ENCODE measurements around the gene MTHFD1L. TPM values are rescaled to one million over a fixed set of nuclear protein-coding genes. Genes with fewer than 3 reads are reported as not detected.

MTHFD1L gene
- total and polyA plus RNA-seq, 2 donors from 2014 or later: 4.7 to 39.6 TPM

GRCh38 chr6:151088599-151088935 is 223.1 kb downstream of the MTHFD1L start:
- Histone ChIP-seq H3K36me3 (ENCODE audit: control insufficient read depth in 2 of 3, insufficient read depth in 3 of 3, low read length in 3 of 3) (no peaks in the 10 kb centered on the region), H3K9ac (ENCODE audit: low read length in 3 of 3) (no peak overlapping the region), H3K9me3 (ENCODE audit: control insufficient read depth in 2 of 3, insufficient read depth in 1 of 3, low read length in 3 of 3) (no peaks in the 10 kb centered on the region), H3K4me1 (ENCODE audit: control insufficient read depth in 2 of 3, insufficient read depth in 2 of 3, low read depth in 1 of 3, low read length in 3 of 3) (peaks cover 0 to 3% (median 0%) of the 10 kb centered on the region in 3 donors), H3K27ac (ENCODE audit: low read depth in 2 of 2, low read length in 2 of 2) (no peak overlapping the region), H3K4me3 (ENCODE audit: low read length in 3 of 3) (no peak overlapping the region), H3K27me3 (ENCODE audit: control insufficient read depth, insufficient read depth, low read length) (no peaks in the 10 kb centered on the region)
- intact Hi-C loops (cut with DNase I): no loop called here
- TF ChIP-seq CTCF (IDR thresholded peaks at IDR 0.05; ENCODE audit: borderline replicate concordance, extremely low read depth, insufficient read depth): no peak
- FAIRE-seq (no peak), DNase-seq (no peak)

- Histone ChIP-seq H3K4me3 (ENCODE audit: low read length in 3 of 3) (no peak overlapping the region), H3K9ac (ENCODE audit: low read length in 3 of 3) (no peak overlapping the region), H3K27me3 (ENCODE audit: control insufficient read depth, insufficient read depth, low read length) (no peaks in the 10 kb centered on the region), H3K9me3 (ENCODE audit: control insufficient read depth in 2 of 3, insufficient read depth in 1 of 3, low read length in 3 of 3) (no peaks in the 10 kb centered on the region), H3K27ac (ENCODE audit: low read depth in 2 of 2, low read length in 2 of 2) (peak overlapping the region in 1 of 2 donors; percentile 2), H3K36me3 (ENCODE audit: control insufficient read depth in 2 of 3, insufficient read depth in 3 of 3, low read length in 3 of 3) (no peaks in the 10 kb centered on the region), H3K4me1 (ENCODE audit: control insufficient read depth in 2 of 3, insufficient read depth in 2 of 3, low read depth in 1 of 3, low read length in 3 of 3) (peaks cover 0 to 3% (median 0%) of the 10 kb centered on the region in 3 donors)
- intact Hi-C loops (cut with DNase I): no loop called here
- FAIRE-seq (no peak), DNase-seq (peak in 1 of 5 donors; percentile 13)
- no peak for TF ChIP-seq CTCF (IDR thresholded peaks at IDR 0.05; ENCODE audit: borderline replicate concordance, extremely low read depth, insufficient read depth)
Measured at GRCh38 chr6:151088963-151089362, 223.5 kb downstream of the MTHFD1L start.

GRCh38 chr6:151089978-151090377 is 224.5 kb downstream of the MTHFD1L start:
- no peak for FAIRE-seq
- Histone ChIP-seq H3K27ac (ENCODE audit: low read depth in 2 of 2, low read length in 2 of 2) (no peak overlapping the region), H3K9me3 (ENCODE audit: control insufficient read depth in 2 of 3, insufficient read depth in 1 of 3, low read length in 3 of 3) (no peaks in the 10 kb centered on the region), H3K4me1 (ENCODE audit: control insufficient read depth in 2 of 3, insufficient read depth in 2 of 3, low read depth in 1 of 3, low read length in 3 of 3) (peaks cover 0 to 3% (median 0%) of the 10 kb centered on the region in 3 donors), H3K36me3 (ENCODE audit: control insufficient read depth in 2 of 3, insufficient read depth in 3 of 3, low read length in 3 of 3) (no peaks in the 10 kb centered on the region), H3K9ac (ENCODE audit: low read length in 3 of 3) (no peak overlapping the region), H3K27me3 (ENCODE audit: control insufficient read depth, insufficient read depth, low read length) (no peaks in the 10 kb centered on the region), H3K4me3 (ENCODE audit: low read length in 3 of 3) (no peak overlapping the region)
- intact Hi-C loops (cut with DNase I): no loop called here
- no peak for TF ChIP-seq CTCF (IDR thresholded peaks at IDR 0.05; ENCODE audit: borderline replicate concordance, extremely low read depth, insufficient read depth)
- DNase-seq: peak in 4 of 5 donors; percentile 83 to 92 (median 86)

- peaks cover 0 to 3% (median 0%) of the 10 kb centered on the region in 3 donors for H3K4me1 ChIP-seq (ENCODE audit: control insufficient read depth in 2 of 3, insufficient read depth in 2 of 3, low read depth in 1 of 3, low read length in 3 of 3)
- DNase-seq: no peak
- TF ChIP-seq CTCF (IDR thresholded peaks at IDR 0.05; ENCODE audit: borderline replicate concordance, extremely low read depth, insufficient read depth): no peak
- no peaks in the 10 kb centered on the region for H3K36me3 ChIP-seq (ENCODE audit: control insufficient read depth in 2 of 3, insufficient read depth in 3 of 3, low read length in 3 of 3)
- FAIRE-seq: no peak
- no peak overlapping the region for H3K27ac ChIP-seq (ENCODE audit: low read depth in 2 of 2, low read length in 2 of 2)
- H3K9ac ChIP-seq (ENCODE audit: low read length in 3 of 3): no peak overlapping the region
- no peaks in the 10 kb centered on the region for H3K9me3 ChIP-seq (ENCODE audit: control insufficient read depth in 2 of 3, insufficient read depth in 1 of 3, low read length in 3 of 3)
- H3K27me3 ChIP-seq (ENCODE audit: control insufficient read depth, insufficient read depth, low read length): no peaks in the 10 kb centered on the region
- intact Hi-C loops (cut with DNase I): no loop called here
- no peak overlapping the region for H3K4me3 ChIP-seq (ENCODE audit: low read length in 3 of 3)
Measured at GRCh38 chr6:151091571-151091970, 226.1 kb downstream of the MTHFD1L start.

All from kidney (tissue), 14 donors.